Stimulated activated memory B cell treated with anti-CD40 and anti-IgM and Interleukin-4, amounts not matched to agents 10 μg/mL and 1 μg/mL and 100 μg/mL, for 72 hours (primary cell): ENCODE measurements around the gene APCS.

Experiments
- ATAC-seq: fragments of 150-1000 bp; cut with Tn5 transposase; 2 replicates; pipeline ENCODE4 v1.10.0; 2021
- H3K27ac Mint-ChIP-seq: one replicate; pipeline ENCODE4 v1.8.0; 2022; ENCODE audit warnings: mild to moderate bottlenecking, mixed read lengths
- H3K27me3 Mint-ChIP-seq: one replicate; pipeline ENCODE4 v1.8.0; 2022; ENCODE audit warnings: mixed read lengths
- H3K36me3 Mint-ChIP-seq: one replicate; pipeline ENCODE4 v1.8.0; 2022; ENCODE audit warnings: mixed read lengths
- H3K4me1 Mint-ChIP-seq: one replicate; pipeline ENCODE4 v1.8.0; 2022; ENCODE audit warnings: mixed read lengths
- H3K4me3 Mint-ChIP-seq: one replicate; pipeline ENCODE4 v1.8.0; 2022; ENCODE audit warnings: mild to moderate bottlenecking, moderate library complexity, mixed read lengths
- H3K9me3 Mint-ChIP-seq: one replicate; pipeline ENCODE4 v1.8.0; 2022; ENCODE audit warnings: mixed read lengths

Gene APCS

DNA sequence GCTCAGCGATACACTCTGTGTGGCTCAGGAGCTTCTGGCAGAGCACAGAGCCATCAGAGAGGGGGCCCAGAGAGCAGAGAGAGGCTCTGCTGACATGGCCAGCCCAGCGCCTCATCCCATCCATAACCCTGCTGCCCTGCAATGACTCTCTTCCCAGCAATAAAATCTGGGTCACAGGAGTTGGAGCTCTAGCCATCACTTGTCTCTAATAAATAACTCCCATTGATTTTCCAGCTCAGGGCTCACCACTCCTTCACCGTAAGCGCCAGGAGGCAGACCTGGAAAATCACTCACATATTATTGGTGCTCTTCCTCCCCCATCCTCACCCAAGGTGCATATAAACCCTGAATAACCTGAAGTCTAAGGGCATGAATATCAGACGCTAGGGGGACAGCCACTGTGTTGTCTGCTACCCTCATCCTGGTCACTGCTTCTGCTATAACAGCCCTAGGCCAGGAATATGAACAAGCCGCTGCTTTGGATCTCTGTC is at the start of gene APCS:
Gene APCS (plus strand): TSS at position 366 of the 491 bp plus-strand sequence. CDS start 96 bp downstream, at position 462.
- H3K27ac Mint-ChIP-seq, result no peak within 1 kb of the TSS
- H3K4me3 Mint-ChIP-seq, result no peak within 1 kb of the TSS
- H3K9me3 Mint-ChIP-seq, result peaks cover 3% of the 10 kb centered on the region
- H3K36me3 Mint-ChIP-seq, result no peaks in the 10 kb centered on the region
- H3K27me3 Mint-ChIP-seq, result peaks cover 34% of the 10 kb centered on the region
- no peaks in the 10 kb centered on the region for H3K4me1 Mint-ChIP-seq
- ATAC-seq, result peak; percentile 16

GRCh38 chr1:159548126-159548525 is 39.5 kb upstream of the APCS start:
- H3K36me3 Mint-ChIP-seq, result no peaks in the 10 kb centered on the region
- no peak for ATAC-seq
- peaks cover 2% of the 10 kb centered on the region for H3K9me3 Mint-ChIP-seq
- no peak overlapping the region for H3K4me3 Mint-ChIP-seq
- H3K27ac Mint-ChIP-seq, result no peak overlapping the region
- H3K4me1 Mint-ChIP-seq, result no peaks in the 10 kb centered on the region
- H3K27me3 Mint-ChIP-seq, result peaks cover 44% of the 10 kb centered on the region

DNA sequence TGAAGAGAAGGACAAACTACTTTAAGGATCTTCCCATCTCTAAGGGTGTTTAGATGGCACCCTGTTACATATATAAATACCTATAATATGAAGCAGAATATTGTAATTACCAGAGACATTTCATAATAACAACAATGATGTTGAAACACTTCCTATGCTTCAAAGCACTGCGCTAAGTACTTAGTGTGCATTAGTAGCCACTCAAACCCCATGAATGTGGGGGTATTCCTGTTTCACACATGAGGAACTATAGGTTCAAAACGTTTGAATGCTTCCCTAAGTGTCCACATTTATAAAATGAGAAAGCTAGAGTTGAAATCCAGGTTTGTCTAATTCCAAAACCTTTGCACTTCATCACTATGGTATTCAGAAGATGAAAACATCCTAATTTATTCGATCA is 33.4 kb upstream of the APCS start:
- ATAC-seq, result no peak
- H3K4me3 Mint-ChIP-seq, result no peak overlapping the region
- H3K9me3 Mint-ChIP-seq, result peaks cover 3% of the 10 kb centered on the region
- H3K27ac Mint-ChIP-seq, result no peak overlapping the region
- H3K36me3 Mint-ChIP-seq, result no peaks in the 10 kb centered on the region
- H3K4me1 Mint-ChIP-seq, result no peaks in the 10 kb centered on the region
- peaks cover 24% of the 10 kb centered on the region for H3K27me3 Mint-ChIP-seq

GRCh38 chr1:159554696-159555095 is 32.9 kb upstream of the APCS start:
- Mint-ChIP-seq H3K9me3 (peaks cover 3% of the 10 kb centered on the region), H3K4me1 (no peaks in the 10 kb centered on the region), H3K4me3 (no peak overlapping the region), H3K27ac (no peak overlapping the region), H3K27me3 (peaks cover 20% of the 10 kb centered on the region), H3K36me3 (no peaks in the 10 kb centered on the region)
- no peak for ATAC-seq

DNA sequence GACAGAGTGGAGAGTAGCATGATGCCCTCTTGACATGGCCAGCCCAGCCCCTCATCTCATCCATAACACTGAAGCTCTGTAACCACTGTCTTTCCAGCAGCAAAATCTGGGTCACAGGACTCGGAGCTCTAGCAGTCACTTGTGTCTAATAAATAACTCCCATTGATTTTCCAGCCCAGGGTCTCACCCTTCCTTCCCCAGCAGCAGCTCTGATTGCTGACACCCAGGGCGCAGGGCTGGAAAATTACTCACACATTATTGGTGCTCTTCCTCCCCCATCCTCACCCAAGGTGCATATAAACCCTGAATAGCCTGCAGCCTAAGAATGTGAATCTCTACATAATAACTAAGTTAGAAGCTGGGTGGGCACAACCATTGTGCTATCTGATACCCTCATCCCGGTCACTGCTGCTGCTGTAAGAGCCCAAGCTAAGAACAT is 30.7 kb upstream of the APCS start:
- no peak overlapping the region for H3K27ac Mint-ChIP-seq
- H3K4me3 Mint-ChIP-seq, result no peak overlapping the region
- H3K36me3 Mint-ChIP-seq, result no peaks in the 10 kb centered on the region
- ATAC-seq, result no peak
- no peaks in the 10 kb centered on the region for H3K4me1 Mint-ChIP-seq
- peaks cover 3% of the 10 kb centered on the region for H3K27me3 Mint-ChIP-seq
- peaks cover 3% of the 10 kb centered on the region for H3K9me3 Mint-ChIP-seq

- H3K9me3 Mint-ChIP-seq, result peaks cover 3% of the 10 kb centered on the region
- H3K4me3 Mint-ChIP-seq, result no peak overlapping the region
- no peaks in the 10 kb centered on the region for H3K36me3 Mint-ChIP-seq
These were observed 27.0 kb upstream of the APCS start for GRCh38 chr1:159560599-159560998.

DNA sequence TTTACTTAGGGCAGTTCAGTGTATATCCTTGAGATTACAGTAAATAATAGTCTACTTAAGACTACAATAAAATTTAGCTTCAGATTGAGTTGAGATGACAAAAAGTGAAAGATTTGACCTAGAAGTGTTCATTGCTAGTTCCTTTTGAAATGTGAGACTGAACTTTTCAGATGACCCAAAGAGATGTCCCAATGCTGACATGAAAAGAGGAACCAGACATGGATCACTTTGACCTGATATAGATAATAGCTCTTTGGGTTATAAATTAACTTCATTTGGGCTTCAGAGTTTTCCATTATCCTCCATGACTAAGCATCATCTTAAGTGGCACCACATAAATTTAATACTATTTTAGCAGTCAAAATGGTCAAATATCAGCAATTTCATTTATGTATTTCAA is 26.1 kb upstream of the APCS start:
- no peaks in the 10 kb centered on the region for H3K36me3 Mint-ChIP-seq
- H3K27me3 Mint-ChIP-seq, result no peaks in the 10 kb centered on the region
- peaks cover 3% of the 10 kb centered on the region for H3K9me3 Mint-ChIP-seq
- no peak overlapping the region for H3K27ac Mint-ChIP-seq
- no peak for ATAC-seq
- H3K4me3 Mint-ChIP-seq, result no peak overlapping the region
- no peaks in the 10 kb centered on the region for H3K4me1 Mint-ChIP-seq

More at GRCh38 chr1:159560599-159560998, 27.0 kb upstream of the APCS start:
- Mint-ChIP-seq H3K27me3 (no peaks in the 10 kb centered on the region), H3K27ac (no peak overlapping the region), H3K4me1 (no peaks in the 10 kb centered on the region)
- no peak for ATAC-seq

GRCh38 chr1:159562680-159563079 is 24.9 kb upstream of the APCS start:
- Mint-ChIP-seq H3K27me3 (no peaks in the 10 kb centered on the region), H3K4me1 (no peaks in the 10 kb centered on the region), H3K9me3 (peaks cover 3% of the 10 kb centered on the region), H3K4me3 (no peak overlapping the region), H3K27ac (no peak overlapping the region), H3K36me3 (no peaks in the 10 kb centered on the region)
- ATAC-seq, result no peak

- no peaks in the 10 kb centered on the region for H3K4me1 Mint-ChIP-seq
- no peak overlapping the region for H3K4me3 Mint-ChIP-seq
- ATAC-seq, result no peak
- no peaks in the 10 kb centered on the region for H3K36me3 Mint-ChIP-seq
- no peak overlapping the region for H3K27ac Mint-ChIP-seq
- peaks cover 47% of the 10 kb centered on the region for H3K27me3 Mint-ChIP-seq
- H3K9me3 Mint-ChIP-seq, result peaks cover 4% of the 10 kb centered on the region
These were observed 10.2 kb upstream of the APCS start for GRCh38 chr1:159577446-159577845.

DNA sequence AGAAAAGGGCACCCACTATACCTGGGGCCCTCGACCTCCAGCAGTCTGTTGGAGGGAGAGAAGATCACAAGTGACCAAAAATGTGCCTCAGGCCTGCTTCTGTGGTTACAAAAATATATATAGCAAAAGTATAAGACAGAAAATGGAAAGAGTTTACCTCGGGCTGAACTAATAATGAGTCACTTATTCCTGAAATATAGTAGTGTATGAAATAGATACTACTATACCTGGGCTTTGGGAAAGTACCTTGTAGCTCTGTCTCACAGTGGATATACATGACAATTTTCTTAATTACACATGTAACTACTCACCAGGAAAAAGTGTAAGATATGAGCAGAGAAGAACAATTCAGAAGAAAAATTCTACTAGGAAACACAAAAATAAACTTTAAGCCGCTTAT is 7.3 kb upstream of the APCS start:
- H3K4me3 Mint-ChIP-seq, result no peak overlapping the region
- no peaks in the 10 kb centered on the region for H3K4me1 Mint-ChIP-seq
- H3K36me3 Mint-ChIP-seq, result no peaks in the 10 kb centered on the region
- no peak for ATAC-seq
- no peak overlapping the region for H3K27ac Mint-ChIP-seq
- H3K9me3 Mint-ChIP-seq, result peaks cover 3% of the 10 kb centered on the region
- H3K27me3 Mint-ChIP-seq, result peaks cover 45% of the 10 kb centered on the region

DNA sequence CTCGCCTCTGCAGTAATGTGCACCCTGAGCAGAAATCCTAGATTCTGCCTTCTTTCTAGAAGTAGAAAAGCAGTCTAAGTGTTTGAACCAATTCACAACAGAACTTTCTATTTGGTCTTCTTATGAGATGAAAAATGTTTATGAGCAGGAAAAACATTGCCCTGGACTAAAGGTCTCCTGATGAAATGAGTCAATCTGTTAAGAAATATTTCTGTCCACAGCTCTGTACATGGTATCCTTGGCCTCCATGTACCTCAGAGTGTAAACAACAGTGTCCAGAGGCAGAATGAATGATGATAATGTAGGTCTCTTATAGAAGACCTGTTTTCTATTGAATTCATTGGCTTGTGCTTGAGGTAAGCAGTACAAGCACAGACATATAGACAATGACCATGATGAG is 6.2 kb upstream of the APCS start:
- Mint-ChIP-seq H3K4me1 (no peaks in the 10 kb centered on the region), H3K27me3 (peaks cover 39% of the 10 kb centered on the region), H3K27ac (no peak overlapping the region), H3K9me3 (peaks cover 3% of the 10 kb centered on the region), H3K4me3 (no peak overlapping the region), H3K36me3 (no peaks in the 10 kb centered on the region)
- ATAC-seq, result no peak

GRCh38 chr1:159584536-159584935 is 3.1 kb upstream of the APCS start:
- Mint-ChIP-seq H3K27ac (no peak overlapping the region), H3K9me3 (peaks cover 3% of the 10 kb centered on the region), H3K4me3 (no peak overlapping the region), H3K36me3 (no peaks in the 10 kb centered on the region), H3K4me1 (no peaks in the 10 kb centered on the region), H3K27me3 (peaks cover 27% of the 10 kb centered on the region)
- ATAC-seq, result no peak

- no peak for ATAC-seq
- peaks cover 18% of the 10 kb centered on the region for H3K27me3 Mint-ChIP-seq
- no peak overlapping the region for H3K4me3 Mint-ChIP-seq
- H3K9me3 Mint-ChIP-seq, result no peaks in the 10 kb centered on the region
- H3K27ac Mint-ChIP-seq, result no peak overlapping the region
- no peaks in the 10 kb centered on the region for H3K4me1 Mint-ChIP-seq
- no peaks in the 10 kb centered on the region for H3K36me3 Mint-ChIP-seq
These were observed 4.4 kb downstream of the APCS start for GRCh38 chr1:159591981-159592380.

- peaks cover 41% of the 10 kb centered on the region for H3K27me3 Mint-ChIP-seq
- no peaks in the 10 kb centered on the region for H3K36me3 Mint-ChIP-seq
- H3K27ac Mint-ChIP-seq, result no peak overlapping the region
- no peak for ATAC-seq
- H3K9me3 Mint-ChIP-seq, result no peaks in the 10 kb centered on the region
- no peaks in the 10 kb centered on the region for H3K4me1 Mint-ChIP-seq
- H3K4me3 Mint-ChIP-seq, result no peak overlapping the region
These were observed 7.2 kb downstream of the APCS start for GRCh38 chr1:159594625-159595405.

GRCh38 chr1:159598196-159598595 is 10.6 kb downstream of the APCS start:
- no peaks in the 10 kb centered on the region for H3K9me3 Mint-ChIP-seq
- no peak overlapping the region for H3K4me3 Mint-ChIP-seq
- no peak overlapping the region for H3K27ac Mint-ChIP-seq
- H3K27me3 Mint-ChIP-seq, result peaks cover 64% of the 10 kb centered on the region
- no peaks in the 10 kb centered on the region for H3K36me3 Mint-ChIP-seq
- H3K4me1 Mint-ChIP-seq, result no peaks in the 10 kb centered on the region
- ATAC-seq, result no peak

GRCh38 chr1:159600894-159601293 is 13.3 kb downstream of the APCS start:
- H3K9me3 Mint-ChIP-seq, result no peaks in the 10 kb centered on the region
- peaks cover 54% of the 10 kb centered on the region for H3K27me3 Mint-ChIP-seq
- H3K36me3 Mint-ChIP-seq, result no peaks in the 10 kb centered on the region
- no peaks in the 10 kb centered on the region for H3K4me1 Mint-ChIP-seq
- no peak overlapping the region for H3K27ac Mint-ChIP-seq
- no peak for ATAC-seq
- H3K4me3 Mint-ChIP-seq, result no peak overlapping the region
